PC-3 (cell line): ENCODE data around the gene TMEM190. TPM values are rescaled to one million over a fixed set of nuclear protein-coding genes. Genes with fewer than 3 reads are reported as not detected.

ENCODE experiments used
- ATAC-seq: fragments of 200-7000 bp; cut with Tn5 transposase; 2 replicates; pipeline ENCODE4 v1.9.1; 2020; ENCODE audit warnings: mild to moderate bottlenecking, moderate library complexity
- BruUV-seq: library from RNA; stranded (reverse); fragments of 400-500 nt; replicated peaks from 2 replicates; lab custom pipeline; 2021; lab: Mats Ljungman, UMichigan
- CTCF ChIA-PET: fragments of 300-600 bp; sonication (Branson Sonifier 250); formaldehyde crosslinking; loops from one replicate; lab custom pipeline; 2022; ENCODE audit warnings: antibody characterized with exemption; lab: Charles Lee
- POLR2A ChIA-PET: fragments of 300-600 bp; sonication (Branson Sonifier 250); formaldehyde crosslinking; loops from one replicate; lab custom pipeline; 2022; ENCODE audit warnings: antibody characterized with exemption; ENCODE audit not compliant: unreplicated experiment; lab: Charles Lee
- DNase-seq: peaks from one replicate; pipeline ENCODE4 v3.0.0-alpha.2; 2015
- H2AFZ ChIP-seq: fragments of 300-600 bp; sonication (generic); 2 replicates; pipeline ENCODE4 v1.6.0; 2016; ENCODE audit warnings: antibody characterized with exemption, low read length
- H3F3A ChIP-seq: fragments of 300-600 bp; sonication (generic); one replicate; pipeline ENCODE4 v1.6.0; 2017; ENCODE audit warnings: antibody characterized with exemption, low read length, control low read depth, mild to moderate bottlenecking; ENCODE audit not compliant: unreplicated experiment
- H3K27ac ChIP-seq: fragments of 300-600 bp; sonication (generic); 2 replicates; pipeline ENCODE4 v1.5.1; 2016; ENCODE audit warnings: mild to moderate bottlenecking, low read length
- H3K27me3 ChIP-seq: fragments of 300-600 bp; sonication (generic); 2 replicates; pipeline ENCODE4 v1.6.1; 2016; ENCODE audit warnings: low read length, mixed read lengths
- H3K36me3 ChIP-seq: fragments of 300-600 bp; sonication (generic); 2 replicates; pipeline ENCODE4 v1.6.1; 2016; ENCODE audit warnings: low read depth, mixed run types, low read length, mixed read lengths
- H3K4me1 ChIP-seq: fragments of 300-600 bp; sonication (generic); 2 replicates; pipeline ENCODE4 v1.5.1; 2016; ENCODE audit warnings: low read length; ENCODE audit not compliant: insufficient read depth
- H3K4me2 ChIP-seq: fragments of 300-600 bp; sonication (generic); 2 replicates; pipeline ENCODE4 v1.6.0; 2016; ENCODE audit warnings: low read length
- H3K4me3 ChIP-seq: fragments of 300-600 bp; sonication (generic); 2 replicates; pipeline ENCODE4 v1.5.1; 2016; ENCODE audit warnings: mild to moderate bottlenecking, low read length, mixed read lengths
- H3K79me2 ChIP-seq: fragments of 300-600 bp; sonication (generic); 2 replicates; pipeline ENCODE4 v1.6.1; 2017; ENCODE audit warnings: low read length, mixed read lengths
- H3K9ac ChIP-seq: fragments of 300-600 bp; sonication (generic); 2 replicates; pipeline ENCODE4 v1.6.0; 2016; ENCODE audit warnings: mild to moderate bottlenecking, low read length
- H3K9me2 ChIP-seq: fragments of 300-600 bp; sonication (generic); replicated peaks from 2 replicates; pipeline ENCODE4 v1.6.1; 2016; ENCODE audit warnings: mixed run types, low read length, mixed read lengths
- H3K9me3 ChIP-seq: fragments of 300-600 bp; sonication (generic); 2 replicates; pipeline ENCODE4 v1.6.1; 2016; ENCODE audit warnings: low read length, mixed read lengths
- H4K20me1 ChIP-seq: fragments of 300-600 bp; sonication (generic); 2 replicates; pipeline ENCODE4 v1.6.1; 2016; ENCODE audit warnings: low read length, mixed read lengths
- CTCF ChIP-seq: fragments of 300-600 bp; sonication (generic); conservative IDR thresholded peaks from 2 replicates; pipeline ENCODE4 v1.5.1; 2017; ENCODE audit warnings: antibody characterized with exemption, low read depth, mild to moderate bottlenecking, low read length
- EZH2 ChIP-seq: fragments of 300-600 bp; sonication (generic); IDR thresholded peaks from one replicate; pipeline ENCODE4 v1.6.1; 2017; ENCODE audit warnings: antibody characterized with exemption, mild to moderate bottlenecking, low read length; ENCODE audit not compliant: unreplicated experiment
- EZH2phosphoT487 ChIP-seq: fragments of 300-600 bp; sonication (generic); IDR thresholded peaks from 2 replicates; pipeline ENCODE4 v1.6.1; 2018; ENCODE audit warnings: mild to moderate bottlenecking, antibody characterized with exemption, low read length, borderline replicate concordance
- intact Hi-C: fragments of 100-400 bp; cut with micrococcal nuclease; formaldehyde crosslinking; loops from 2 replicates; pipeline ENCODE4 v1.9.0; 2023
- total RNA-seq: library from RNA; depleted of rRNA; stranded (reverse); fragments of >200 nt; gene quantifications from 2 replicates; pipeline ENCODE4 v1.2.3, GENCODE V29; 2014

The TMEM190 gene
- total RNA-seq, 1 experiment from 2014 or later = not detected

DNA sequence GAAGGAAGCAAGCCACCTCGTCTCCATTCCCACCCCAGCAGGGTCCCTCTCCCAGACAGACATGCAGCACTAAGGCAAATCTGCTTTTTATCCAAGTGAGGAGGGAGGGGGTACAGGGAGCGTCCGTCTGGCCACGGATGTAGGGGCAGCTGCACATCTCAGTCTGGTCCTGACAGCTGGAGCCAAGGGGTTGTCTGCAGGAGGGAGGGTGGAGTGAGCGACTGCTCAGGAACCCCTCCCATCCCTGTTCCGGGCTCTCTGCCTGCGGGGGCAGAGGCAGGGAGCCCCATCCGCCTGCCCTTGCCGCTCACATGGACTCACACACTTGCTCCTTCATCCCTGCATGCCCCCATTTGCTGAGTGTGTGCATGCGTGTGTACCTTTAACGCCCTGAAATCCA is 2.5 kb downstream of the TMEM190 start:
- H2AFZ ChIP-seq = no peak overlapping the region
- no peak overlapping the region for H3K4me2 ChIP-seq
- 0 out of 2 replicates have a peak, but pooled peaks cover 3% of the 10 kb centered on the region for H3K36me3 ChIP-seq
- no peaks in the 10 kb centered on the region for H3K9me2 ChIP-seq
- ChIA-PET CTCF (no interaction called here), POLR2A (no interaction called here)
- BruUV-seq = no TSS peak
- H3K27ac ChIP-seq = no peak overlapping the region
- intact Hi-C loops = no loop called here
- no peaks in the 10 kb centered on the region for H3K27me3 ChIP-seq
- H3K4me1 ChIP-seq = peaks cover 23% of the 10 kb centered on the region
- no peaks in the 10 kb centered on the region for H4K20me1 ChIP-seq
- ATAC-seq (no peak), DNase-seq (no peak)
- peaks cover 23% of the 10 kb centered on the region for H3K79me2 ChIP-seq
- TF ChIP-seq EZH2phosphoT487 (no peak), EZH2 (no peak), CTCF (no peak)
- no peaks in the 10 kb centered on the region for H3K9me3 ChIP-seq
- no peak overlapping the region for H3K9ac ChIP-seq
- no peak overlapping the region for H3K4me3 ChIP-seq
- no peaks in the 10 kb centered on the region for H3F3A ChIP-seq

GRCh38 chr19:55382013-55382412 is 5.4 kb downstream of the TMEM190 start:
- Histone ChIP-seq H3K4me2 (peak overlapping the region; percentile 95), H4K20me1 (peaks cover 10% of the 10 kb centered on the region), H3K9ac (no peak overlapping the region), H3K36me3 (peaks cover 13% of the 10 kb centered on the region), H3K9me3 (no peaks in the 10 kb centered on the region), H3K9me2 (no peaks in the 10 kb centered on the region), H3F3A (no peaks in the 10 kb centered on the region), H3K27me3 (no peaks in the 10 kb centered on the region), H2AFZ (no peak overlapping the region), H3K27ac (no peak overlapping the region), H3K4me1 (peaks cover 24% of the 10 kb centered on the region), H3K4me3 (0 out of 2 replicates have a peak overlapping the region, but pooled peaks have one; percentile 78), H3K79me2 (peaks cover 44% of the 10 kb centered on the region)
- no TSS peak for BruUV-seq
- ATAC-seq (no peak), DNase-seq (no peak)
- CTCF ChIA-PET = no interaction called here
- TF ChIP-seq CTCF (no peak), EZH2 (no peak), EZH2phosphoT487 (no peak)
- intact Hi-C loops = loop anchor here (10.0 kb wide), 1 partner anchor 167 kb away; no protein-coding TSS in a partner anchor
- POLR2A ChIA-PET = interaction anchor here (0.5 kb wide), 1 partner anchor 104 kb away, joined by 3 read pairs; no protein-coding TSS in a partner anchor

- POLR2A ChIA-PET = interaction anchor here (0.5 kb wide), 1 partner anchor 105 kb away, joined by 3 read pairs; no protein-coding TSS in a partner anchor
- no peaks in the 10 kb centered on the region for H3K9me3 ChIP-seq
- no peaks in the 10 kb centered on the region for H3K27me3 ChIP-seq
- intact Hi-C loops = loop anchor here (10.0 kb wide), 1 partner anchor 168 kb away; no protein-coding TSS in a partner anchor
- CTCF ChIA-PET = interaction anchor here (2.4 kb wide), 1 partner anchor 43 kb away, joined by 9 read pairs; the partner anchor contains the start of gene KMT5C
- H3F3A ChIP-seq = no peaks in the 10 kb centered on the region
- H3K9ac ChIP-seq = peak overlapping the region; percentile 67; the same call in 1 of the 2 replicates
- peaks cover 30% of the 10 kb centered on the region for H3K4me1 ChIP-seq
- no TSS peak for BruUV-seq
- ATAC-seq (no peak), DNase-seq (no peak)
- peak overlapping the region; percentile 78 for H3K4me3 ChIP-seq
- no peaks in the 10 kb centered on the region for H3K9me2 ChIP-seq
- TF ChIP-seq EZH2 (no peak), CTCF (no peak), EZH2phosphoT487 (no peak)
- H4K20me1 ChIP-seq = peaks cover 16% of the 10 kb centered on the region
- H2AFZ ChIP-seq = no peak overlapping the region
- H3K79me2 ChIP-seq = peaks cover 50% of the 10 kb centered on the region
- H3K36me3 ChIP-seq = peaks cover 19% of the 10 kb centered on the region
- H3K4me2 ChIP-seq = peak overlapping the region; percentile 95
- no peak overlapping the region for H3K27ac ChIP-seq
Measured at GRCh38 chr19:55382522-55383054, 6.0 kb downstream of the TMEM190 start.
